ENCODE results near the gene DROSHA. TPM values are rescaled to one million over a fixed set of nuclear protein-coding genes. Genes with fewer than 3 reads are reported as not detected.
"Not testable (repeated sequence)": the region's sequence is repeated elsewhere in the genome, so short reads cannot be mapped to it uniquely, and the experiment has no call there.

Gene DROSHA
- total RNA-seq, 3 donors from 2014 or later: 46.6 to 72.4 (median 53.3) TPM

- no peaks in the 10 kb centered on the region for H3K36me3 ChIP-seq (ENCODE audit: low read depth)
- intact Hi-C loops (cut with DNase I, micrococcal nuclease): no loop called here
- no peak for DNase-seq
- no peak for ATAC-seq
- no peaks in the 10 kb centered on the region for H3K4me1 ChIP-seq (ENCODE audit: low read depth)
- TF ChIP-seq CTCF (IDR thresholded peaks at IDR 0.05): no peak
- H3K4me3 ChIP-seq: no peak overlapping the region
- H3K9me3 ChIP-seq: peaks cover 4% of the 10 kb centered on the region
Observed at GRCh38 chr5:31569068-31569467, 37.2 kb upstream of the DROSHA start.

- TF ChIP-seq CTCF (IDR thresholded peaks at IDR 0.05): no peak
- intact Hi-C loops (cut with DNase I, micrococcal nuclease): no loop called here
- no peaks in the 10 kb centered on the region for H3K4me1 ChIP-seq (ENCODE audit: low read depth)
- no peaks in the 10 kb centered on the region for H3K36me3 ChIP-seq (ENCODE audit: low read depth)
- H3K4me3 ChIP-seq: no peak overlapping the region
- peaks cover 4% of the 10 kb centered on the region for H3K9me3 ChIP-seq
- ATAC-seq (no peak), DNase-seq (no peak)
Observed at GRCh38 chr5:31568302-31568835, 36.5 kb upstream of the DROSHA start.

- H3K9me3 ChIP-seq; H3K36me3 ChIP-seq (ENCODE audit: low read depth); H3K4me3 ChIP-seq; H3K4me1 ChIP-seq (ENCODE audit: low read depth); intact Hi-C loops (cut with DNase I, micrococcal nuclease); DNase-seq; ATAC-seq: not testable (repeated sequence)
Observed at GRCh38 chr5:31566362-31566761, 34.5 kb upstream of the DROSHA start.

- ATAC-seq (no peak), DNase-seq (no peak)
- no peaks in the 10 kb centered on the region for H3K4me1 ChIP-seq (ENCODE audit: low read depth)
- intact Hi-C loops (cut with DNase I, micrococcal nuclease): no loop called here
- TF ChIP-seq CTCF (IDR thresholded peaks at IDR 0.05): no peak
- H3K36me3 ChIP-seq (ENCODE audit: low read depth): no peaks in the 10 kb centered on the region
- no peak overlapping the region for H3K4me3 ChIP-seq
- peaks cover 4% of the 10 kb centered on the region for H3K9me3 ChIP-seq
Observed at GRCh38 chr5:31563216-31563615, 31.3 kb upstream of the DROSHA start.

GRCh38 chr5:31561946-31562345, 30.1 kb upstream of the DROSHA start:
- ATAC-seq: no peak
- Histone ChIP-seq H3K4me3 (no peak overlapping the region), H3K9me3 (peaks cover 4% of the 10 kb centered on the region), H3K4me1 (ENCODE audit: low read depth) (no peaks in the 10 kb centered on the region), H3K36me3 (ENCODE audit: low read depth) (no peaks in the 10 kb centered on the region)
- no peak for TF ChIP-seq CTCF (IDR thresholded peaks at IDR 0.05)
- intact Hi-C loops (cut with DNase I, micrococcal nuclease): no loop called here
- DNase-seq: no peak

GRCh38 chr5:31559942-31560341, 28.0 kb upstream of the DROSHA start:
- Histone ChIP-seq H3K36me3 (ENCODE audit: low read depth) (no peaks in the 10 kb centered on the region), H3K4me3 (no peak overlapping the region), H3K4me1 (ENCODE audit: low read depth) (no peaks in the 10 kb centered on the region), H3K9me3 (no peaks in the 10 kb centered on the region)
- TF ChIP-seq CTCF (IDR thresholded peaks at IDR 0.05): no peak
- intact Hi-C loops (cut with DNase I, micrococcal nuclease): no loop called here
- ATAC-seq (no peak), DNase-seq (no peak)

All from mucosa of descending colon (tissue), 3 donors.